NCI-H446 (cell line): ENCODE results near the gene POMC.
"Not testable (repeated sequence)": the region's sequence is repeated elsewhere in the genome, so short reads cannot be mapped to it uniquely, and the experiment has no call there.

Experiments
- DNase-seq, 2 experiments: peaks; one replicate each; lab custom pipeline; 2025; lab: John Stamatoyannopoulos, UW

The POMC gene

GRCh38 chr2:25168256-25169072 lies at the start of gene POMC:
TSS of gene POMC (minus strand) at chr2:25168580. CDS start at chr2:25164772, 3,808 bp downstream.
- no peak for DNase-seq

GRCh38 chr2:25218100-25218499 lies 49.7 kb upstream of the POMC start:
- DNase-seq, result no peak

GRCh38 chr2:25215948-25216679 lies 47.7 kb upstream of the POMC start:
- DNase-seq, result no peak

GRCh38 chr2:25215232-25215631 lies 46.9 kb upstream of the POMC start:
- DNase-seq, result no peak

- no peak for DNase-seq
Observed at GRCh38 chr2:25213229-25213628, 44.8 kb upstream of the POMC start.

GRCh38 chr2:25210923-25211322 lies 42.5 kb upstream of the POMC start:
- DNase-seq, result not testable (repeated sequence)

- DNase-seq, result no peak
Observed at GRCh38 chr2:25207078-25207545, 38.7 kb upstream of the POMC start.

GRCh38 chr2:25204190-25204838 lies 35.9 kb upstream of the POMC start:
- no peak for DNase-seq

GRCh38 chr2:25202275-25202674 lies 33.9 kb upstream of the POMC start:
- no peak for DNase-seq

- no peak for DNase-seq
Observed at GRCh38 chr2:25201794-25202193, 33.4 kb upstream of the POMC start.

GRCh38 chr2:25201265-25201664 lies 32.9 kb upstream of the POMC start:
- DNase-seq, result no peak

- DNase-seq, result no peak
Observed at GRCh38 chr2:25198576-25198975, 30.2 kb upstream of the POMC start.

GRCh38 chr2:25198209-25198525 lies 29.8 kb upstream of the POMC start:
- no peak for DNase-seq

GRCh38 chr2:25197336-25198208 lies 29.2 kb upstream of the POMC start:
- no peak for DNase-seq

- DNase-seq, result no peak
Observed at GRCh38 chr2:25194576-25195122, 26.3 kb upstream of the POMC start.

GRCh38 chr2:25190536-25190935 lies 22.2 kb upstream of the POMC start:
- DNase-seq, result no peak

GRCh38 chr2:25188405-25188804 lies 20.0 kb upstream of the POMC start:
- no peak for DNase-seq

- no peak for DNase-seq
Observed at GRCh38 chr2:25187729-25188350, 19.5 kb upstream of the POMC start.

- no peak for DNase-seq
Observed at GRCh38 chr2:25184254-25184653, 15.9 kb upstream of the POMC start.

- DNase-seq, result no peak
Observed at GRCh38 chr2:25178976-25179375, 10.6 kb upstream of the POMC start.

GRCh38 chr2:25177211-25177611 lies 8.8 kb upstream of the POMC start:
- no peak for DNase-seq
